NCI-H146 treated with DMSO at 0.1 percent for 48 hours (cell line): ENCODE measurements around the gene FAM3B.

Experiments
- DNase-seq: peaks from one replicate; lab custom pipeline; 2025; ENCODE audit not compliant: unreplicated experiment; lab: John Stamatoyannopoulos, UW

The FAM3B gene

DNA sequence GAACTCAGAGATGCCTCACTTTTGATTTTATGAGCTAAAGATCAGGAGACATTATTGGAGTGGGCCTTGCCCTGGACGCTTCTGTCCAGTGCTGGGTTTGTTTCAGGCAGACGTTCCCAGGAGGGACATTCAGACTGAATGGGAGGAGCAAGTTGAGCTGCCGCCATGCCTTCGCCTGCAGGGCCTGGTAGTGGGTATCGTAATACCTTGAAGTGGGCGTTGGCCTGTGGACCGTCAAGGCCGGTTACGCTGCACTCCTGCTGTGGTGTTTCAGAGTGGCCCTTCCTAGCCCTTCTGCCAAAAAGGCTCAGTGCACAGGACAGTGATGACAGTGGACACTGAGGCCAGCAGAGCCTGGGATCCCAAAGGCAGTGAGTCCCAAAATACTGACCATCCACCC lies 1.6 kb downstream of the FAM3B start:
- no peak for DNase-seq

GRCh38 chr21:41319273-41319672 lies 2.7 kb downstream of the FAM3B start:
- DNase-seq = no peak

- DNase-seq = peak; percentile 25
These were observed 4.8 kb downstream of the FAM3B start for GRCh38 chr21:41321211-41321907.

DNA sequence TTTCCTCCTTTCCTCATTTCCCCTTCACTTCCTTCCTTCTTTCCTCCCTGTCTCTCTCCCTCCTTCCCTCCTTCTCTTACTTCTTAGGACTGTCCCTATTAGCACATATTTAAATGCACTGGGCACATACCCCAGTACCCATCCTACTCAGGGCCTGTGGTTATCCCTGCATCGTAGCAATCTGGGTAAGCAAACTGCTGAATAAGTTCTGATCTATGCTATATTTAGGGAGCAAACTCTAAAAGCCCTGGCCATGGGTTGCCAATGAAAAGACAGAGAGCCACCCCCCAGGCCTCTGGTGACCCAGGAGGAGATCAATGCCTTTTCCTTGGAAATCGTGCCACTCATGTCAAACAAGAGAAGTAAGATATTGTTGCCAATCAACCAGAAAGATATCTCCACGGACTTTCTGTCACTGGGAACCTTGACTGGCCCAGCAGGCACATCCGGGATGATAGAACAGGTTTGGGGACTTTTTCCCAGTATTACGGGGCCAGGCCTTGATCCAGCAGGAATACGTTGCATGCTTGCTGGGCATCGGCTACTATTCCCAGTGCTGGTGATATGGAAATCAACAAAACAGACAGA lies 5.4 kb downstream of the FAM3B start:
- DNase-seq = no peak

GRCh38 chr21:41322496-41323382 lies 6.1 kb downstream of the FAM3B start:
- DNase-seq = no peak

DNA sequence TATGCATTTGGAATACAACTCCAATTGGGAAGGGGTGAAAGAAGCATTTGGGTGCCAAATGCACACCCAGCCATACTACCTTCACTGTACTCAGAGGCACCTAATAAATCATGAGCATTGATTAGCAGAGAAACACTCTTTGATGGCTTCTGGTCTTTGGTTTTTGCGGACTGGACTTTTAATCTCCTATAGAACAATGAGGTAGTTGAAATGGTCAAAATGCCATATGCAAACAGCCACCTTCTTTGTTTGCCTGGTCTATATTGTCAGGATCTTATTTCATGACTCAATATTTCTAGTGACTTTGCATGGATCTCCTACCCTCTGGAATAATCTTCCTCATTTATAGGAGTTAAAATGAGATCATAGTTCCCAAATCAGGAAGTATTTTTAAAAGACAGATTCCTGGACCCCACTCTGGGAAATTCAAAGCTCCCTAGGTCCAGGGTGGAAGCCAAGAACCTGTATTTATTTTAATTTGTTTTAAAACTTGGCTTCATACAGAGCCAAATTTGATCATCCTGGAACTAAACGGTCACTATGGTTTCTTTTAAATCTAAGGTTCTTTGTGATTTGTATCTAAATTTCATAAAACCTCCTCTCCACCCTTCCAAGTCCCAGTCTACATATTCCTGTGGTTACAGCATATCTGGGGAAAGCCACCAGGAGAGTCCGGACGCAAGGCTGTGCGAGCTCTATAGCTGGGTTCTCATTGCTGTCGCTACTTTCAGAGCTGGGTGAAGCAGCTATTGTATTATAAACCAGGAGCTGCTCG lies 8.7 kb downstream of the FAM3B start:
- no peak for DNase-seq

DNA sequence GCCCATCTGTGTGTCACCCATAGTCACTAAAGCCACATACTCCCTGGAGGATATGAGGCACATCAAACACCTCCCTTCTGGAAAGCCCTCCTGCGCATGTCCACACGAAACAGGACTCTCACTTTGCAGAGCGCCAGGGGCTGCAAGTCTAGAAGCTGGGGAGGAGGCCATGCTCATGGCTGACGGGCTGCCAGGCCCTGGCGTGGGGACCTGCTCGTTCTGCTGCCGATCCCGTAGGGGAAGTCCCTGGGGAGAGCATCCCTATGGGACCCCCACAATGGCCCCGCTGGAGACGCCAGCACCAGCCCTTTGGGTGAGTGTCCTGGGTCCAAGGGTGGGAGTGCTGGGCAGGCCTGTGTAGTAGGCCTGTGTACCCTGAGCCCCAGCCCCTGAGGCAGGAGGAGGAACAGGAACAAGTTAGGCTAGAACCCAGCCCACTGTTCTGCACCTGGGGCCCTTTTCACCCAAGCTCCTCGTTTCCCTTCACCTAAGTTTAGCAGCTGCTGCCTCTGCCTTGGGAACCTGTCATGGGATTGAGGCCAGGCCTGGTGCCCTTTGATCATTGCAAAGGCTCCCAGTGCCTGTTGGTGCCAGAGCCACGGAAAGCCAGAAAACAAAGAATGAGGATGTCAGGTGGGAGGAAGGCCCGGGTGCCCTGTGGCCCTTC lies 9.9 kb downstream of the FAM3B start:
- DNase-seq = no peak

- no peak for DNase-seq
These were observed 11.2 kb downstream of the FAM3B start for GRCh38 chr21:41327753-41328152.

- no peak for DNase-seq
These were observed 12.3 kb downstream of the FAM3B start for GRCh38 chr21:41328660-41329607.

GRCh38 chr21:41333752-41334151 lies 17.2 kb downstream of the FAM3B start:
- DNase-seq = no peak

- no peak for DNase-seq
These were observed 20.9 kb downstream of the FAM3B start for GRCh38 chr21:41337515-41337914.

DNA sequence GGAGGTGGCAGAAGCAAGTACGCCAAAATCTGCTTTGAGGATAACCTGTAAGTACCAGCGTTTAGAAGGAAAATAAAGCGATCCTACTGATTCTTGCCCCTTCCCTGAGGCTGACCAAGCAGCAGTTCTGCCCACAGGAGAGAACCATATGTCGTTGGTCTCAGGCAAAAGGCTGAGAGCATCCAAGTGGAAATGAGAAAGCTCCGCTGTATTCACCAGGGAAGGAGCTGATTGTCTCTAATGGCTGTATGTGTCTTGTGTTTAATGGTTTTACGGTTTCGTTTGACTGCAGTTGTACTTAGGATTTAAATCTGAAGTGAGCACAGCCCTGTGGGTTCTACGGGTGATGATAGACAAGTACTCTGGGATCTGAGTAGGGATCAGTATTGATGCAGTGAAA lies 21.9 kb downstream of the FAM3B start:
- DNase-seq = no peak

DNA sequence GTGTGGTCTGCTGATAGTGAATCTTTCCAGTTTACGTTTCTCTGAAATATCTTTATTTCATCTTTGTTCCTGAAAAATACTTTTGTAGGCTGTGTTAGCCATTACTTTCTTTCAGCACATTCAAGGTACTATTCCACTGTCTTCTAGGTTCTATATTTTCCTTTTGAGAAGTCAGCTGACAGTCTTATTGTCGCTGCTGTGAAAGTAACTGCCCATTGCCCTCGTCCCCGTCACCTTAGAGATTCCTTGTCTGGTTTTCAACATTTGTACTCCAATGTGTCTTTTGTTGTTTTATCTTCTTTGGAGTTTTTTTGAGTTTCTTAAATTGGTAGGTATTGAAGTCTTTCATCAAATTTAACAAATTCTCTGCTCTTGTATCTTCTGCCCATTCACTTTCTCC lies 25.4 kb downstream of the FAM3B start:
- no peak for DNase-seq

DNA sequence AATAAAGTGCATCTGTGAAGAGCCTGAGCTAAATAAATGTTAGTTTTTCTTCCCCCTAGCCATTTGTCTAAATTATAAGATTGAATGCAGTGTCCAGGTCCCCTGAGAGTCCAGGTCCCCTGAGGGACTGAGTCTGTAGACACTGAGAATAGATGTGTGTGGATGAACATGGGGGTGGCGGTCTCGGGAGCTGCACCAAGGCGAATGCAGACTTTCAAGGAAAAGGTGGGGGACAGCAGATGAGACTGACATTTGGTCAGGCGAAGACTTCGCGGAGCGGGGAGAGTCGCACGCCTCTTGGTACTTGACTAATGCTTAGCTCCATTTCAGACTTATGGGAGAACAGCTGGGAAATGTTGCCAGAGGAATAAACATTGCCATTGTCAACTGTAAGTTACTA lies 27.5 kb downstream of the FAM3B start:
- DNase-seq = no peak

- no peak for DNase-seq
These were observed 28.8 kb downstream of the FAM3B start for GRCh38 chr21:41345356-41345755.

DNA sequence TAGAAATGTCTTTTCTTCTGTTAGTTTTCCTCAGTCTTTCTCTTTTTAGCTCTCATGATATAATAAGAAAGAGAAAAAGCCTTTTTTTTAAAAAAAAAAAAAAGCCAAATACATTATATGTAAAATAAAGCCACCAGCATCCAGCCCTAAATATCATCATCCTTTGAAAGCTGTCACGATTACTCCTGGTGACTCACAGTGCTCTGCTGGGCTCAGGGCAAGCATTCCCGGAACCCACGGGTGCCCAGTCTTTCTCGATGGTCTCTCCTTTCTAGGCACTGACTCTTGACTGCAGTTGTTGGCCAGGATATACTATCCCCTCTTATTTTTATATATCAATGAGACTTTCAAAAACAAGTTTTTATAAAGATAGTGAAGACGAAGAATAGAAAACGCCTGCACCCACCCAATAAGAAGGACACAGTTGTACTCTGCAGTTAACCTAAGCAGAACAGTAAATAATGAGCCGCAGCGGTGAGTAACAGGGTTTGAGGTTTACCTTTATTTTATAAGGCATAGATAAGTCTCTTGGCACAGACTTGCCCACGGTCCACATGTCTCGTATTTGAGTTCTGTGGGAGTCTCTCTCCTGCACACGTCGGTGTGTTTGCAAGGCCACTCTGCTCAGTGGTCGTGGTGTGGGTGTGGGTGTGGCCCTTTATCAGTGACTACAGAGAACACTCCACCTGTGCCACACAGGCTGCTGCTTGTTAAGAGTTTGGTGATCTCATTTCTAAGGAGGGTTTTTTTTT lies 29.5 kb downstream of the FAM3B start:
- DNase-seq = no peak

DNA sequence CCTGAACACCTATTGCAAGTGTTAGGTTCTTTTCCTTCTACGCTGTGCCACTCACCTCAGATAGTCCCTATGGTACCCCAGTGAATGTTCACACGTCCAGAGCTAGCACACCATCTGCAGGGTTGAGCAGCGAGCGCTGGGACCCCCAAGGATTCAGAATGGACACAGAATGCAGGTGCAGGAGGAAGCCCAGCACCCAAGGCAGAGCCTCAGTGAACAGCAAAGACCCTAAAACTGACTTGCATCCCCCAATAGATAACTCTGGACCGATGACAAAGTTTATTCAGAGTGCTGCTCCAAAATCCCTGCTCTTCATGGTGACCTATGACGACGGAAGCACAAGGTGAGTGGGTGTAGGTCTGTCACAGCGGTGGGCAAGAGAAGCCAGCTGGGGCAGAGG lies 30.2 kb downstream of the FAM3B start:
- no peak for DNase-seq

GRCh38 chr21:41348434-41348833 lies 31.8 kb downstream of the FAM3B start:
- no peak for DNase-seq

DNA sequence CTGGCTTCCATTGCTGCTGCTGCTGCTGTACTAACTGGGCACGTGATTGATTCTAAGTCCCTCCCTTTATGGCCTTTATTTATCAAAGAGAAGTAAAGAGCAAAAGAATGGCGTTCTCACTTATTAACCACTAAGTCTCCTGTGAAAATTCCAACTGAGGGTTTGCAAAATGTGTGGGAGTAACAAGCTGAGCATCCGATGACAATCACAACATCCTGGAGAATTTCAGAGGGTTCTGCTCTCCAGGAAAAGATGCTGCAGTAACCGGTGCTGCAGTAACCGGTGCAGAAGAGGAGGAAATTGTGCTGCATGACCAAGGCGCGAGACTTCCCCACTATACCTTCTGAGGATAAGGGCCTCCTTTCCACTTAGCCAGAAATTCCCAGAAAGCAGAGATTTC lies 32.5 kb downstream of the FAM3B start:
- DNase-seq = no peak
